Measurements from ENCODE around the gene KIAA2012.

The KIAA2012 gene

GRCh38 chr2:202124286-202124685 is 51.2 kb downstream of the KIAA2012 start:
- no peak for TF ChIP-seq EZH2phosphoT487 (IDR thresholded peaks at IDR 0.05; ENCODE audit: borderline replicate concordance, low read length)
- TF ChIP-seq, protein P1, sequence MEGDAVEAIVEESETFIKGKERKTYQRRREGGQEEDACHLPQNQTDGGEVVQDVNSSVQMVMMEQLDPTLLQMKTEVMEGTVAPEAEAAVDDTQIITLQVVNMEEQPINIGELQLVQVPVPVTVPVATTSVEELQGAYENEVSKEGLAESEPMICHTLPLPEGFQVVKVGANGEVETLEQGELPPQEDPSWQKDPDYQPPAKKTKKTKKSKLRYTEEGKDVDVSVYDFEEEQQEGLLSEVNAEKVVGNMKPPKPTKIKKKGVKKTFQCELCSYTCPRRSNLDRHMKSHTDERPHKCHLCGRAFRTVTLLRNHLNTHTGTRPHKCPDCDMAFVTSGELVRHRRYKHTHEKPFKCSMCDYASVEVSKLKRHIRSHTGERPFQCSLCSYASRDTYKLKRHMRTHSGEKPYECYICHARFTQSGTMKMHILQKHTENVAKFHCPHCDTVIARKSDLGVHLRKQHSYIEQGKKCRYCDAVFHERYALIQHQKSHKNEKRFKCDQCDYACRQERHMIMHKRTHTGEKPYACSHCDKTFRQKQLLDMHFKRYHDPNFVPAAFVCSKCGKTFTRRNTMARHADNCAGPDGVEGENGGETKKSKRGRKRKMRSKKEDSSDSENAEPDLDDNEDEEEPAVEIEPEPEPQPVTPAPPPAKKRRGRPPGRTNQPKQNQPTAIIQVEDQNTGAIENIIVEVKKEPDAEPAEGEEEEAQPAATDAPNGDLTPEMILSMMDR (IDR thresholded peaks at IDR 0.05; ENCODE audit: low read depth, low read length, poor library complexity, severe bottlenecking), result no peak
- H3K27ac ChIP-seq (ENCODE audit: low read depth, low read length), result no peak overlapping the region
- no peaks in the 10 kb centered on the region for H3F3A ChIP-seq (ENCODE audit: control insufficient read depth, insufficient read depth)
- H3K79me2 ChIP-seq (ENCODE audit: control insufficient read depth, low read length), result no peaks in the 10 kb centered on the region
- H3K36me3 ChIP-seq (ENCODE audit: control insufficient read depth, low read length), result no peaks in the 10 kb centered on the region
- H3K4me2 ChIP-seq (ENCODE audit: low read length), result no peak overlapping the region
- no peaks in the 10 kb centered on the region for H3K27me3 ChIP-seq (ENCODE audit: control insufficient read depth, low read length)
- H3K4me1 ChIP-seq (ENCODE audit: control insufficient read depth, low read length), result no peaks in the 10 kb centered on the region
- H3K9me3 ChIP-seq (ENCODE audit: control insufficient read depth, insufficient read depth, low read length), result no peaks in the 10 kb centered on the region
- no peaks in the 10 kb centered on the region for H4K20me1 ChIP-seq (ENCODE audit: control insufficient read depth, insufficient read depth, low read depth, low read length)
- H3K9me2 ChIP-seq (replicated peaks; ENCODE audit: control insufficient read depth, low read length), result no peaks in the 10 kb centered on the region
- no peak overlapping the region for H3K4me3 ChIP-seq (ENCODE audit: low read length)

DNA sequence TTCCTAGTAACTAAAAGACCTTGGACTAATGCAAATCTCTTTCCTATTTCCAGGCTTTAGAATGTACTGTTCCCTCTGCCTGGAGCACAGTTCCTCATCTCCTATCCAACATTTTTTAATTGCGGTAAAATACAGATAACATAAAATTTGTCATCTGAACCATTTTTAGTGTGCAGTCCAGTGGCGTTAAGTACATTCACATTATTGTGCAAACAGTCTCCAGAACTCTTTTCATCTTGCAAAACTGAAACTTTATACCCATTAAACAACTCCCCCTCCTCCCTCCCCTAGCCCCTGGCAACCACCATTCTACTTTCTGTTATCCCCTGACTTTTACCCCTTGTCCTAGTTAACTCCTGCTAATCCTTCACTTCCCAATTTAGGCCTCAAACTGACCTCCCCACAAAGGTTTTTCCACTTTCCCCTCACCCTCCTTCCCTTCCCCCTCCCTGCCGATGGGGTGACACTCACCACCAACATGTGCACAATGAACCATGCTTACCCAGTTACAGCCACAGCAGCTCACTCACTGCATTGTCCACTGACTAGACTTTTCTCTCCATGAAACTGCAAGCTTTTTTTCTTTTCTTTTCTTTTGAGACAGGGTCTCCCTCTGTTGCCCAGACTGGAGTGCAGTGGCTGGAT is 54.8 kb downstream of the KIAA2012 start:
- Histone ChIP-seq H3K4me2 (ENCODE audit: low read length) (no peak overlapping the region), H3F3A (ENCODE audit: control insufficient read depth, insufficient read depth) (no peaks in the 10 kb centered on the region)

DNA sequence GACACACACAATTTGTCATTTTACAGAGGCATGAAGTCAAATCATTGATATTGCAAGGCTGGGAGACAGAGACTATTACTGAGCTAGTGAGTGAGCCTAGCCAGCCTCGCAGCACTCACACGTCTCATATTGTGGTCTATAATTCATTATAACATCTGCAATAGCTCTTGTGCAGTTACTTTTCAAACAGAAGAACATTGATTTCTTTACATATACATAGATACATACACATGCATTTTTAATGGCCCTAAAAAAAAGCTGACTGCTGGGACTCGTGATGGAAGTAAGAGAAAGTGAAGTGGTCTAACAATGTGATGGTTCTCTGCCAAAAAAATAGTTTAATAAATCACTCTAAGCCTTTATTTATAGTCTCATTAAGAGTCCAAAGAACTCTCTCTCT is 56.8 kb downstream of the KIAA2012 start:
- Histone ChIP-seq H3K9me2 (replicated peaks; ENCODE audit: control insufficient read depth, low read length) (no peaks in the 10 kb centered on the region), H3K4me3 (ENCODE audit: low read length) (no peak overlapping the region), H3F3A (ENCODE audit: control insufficient read depth, insufficient read depth) (no peaks in the 10 kb centered on the region), H3K4me1 (ENCODE audit: control insufficient read depth, low read length) (no peaks in the 10 kb centered on the region), H3K9me3 (ENCODE audit: control insufficient read depth, insufficient read depth, low read length) (no peaks in the 10 kb centered on the region), H3K27ac (ENCODE audit: low read depth, low read length) (no peak overlapping the region), H3K79me2 (ENCODE audit: control insufficient read depth, low read length) (no peaks in the 10 kb centered on the region), H4K20me1 (ENCODE audit: control insufficient read depth, insufficient read depth, low read depth, low read length) (no peaks in the 10 kb centered on the region), H3K36me3 (ENCODE audit: control insufficient read depth, low read length) (no peaks in the 10 kb centered on the region), H3K27me3 (ENCODE audit: control insufficient read depth, low read length) (no peaks in the 10 kb centered on the region), H3K4me2 (ENCODE audit: low read length) (no peak overlapping the region)
- TF ChIP-seq, protein P1 (IDR thresholded peaks at IDR 0.05; ENCODE audit: low read depth, low read length, poor library complexity, severe bottlenecking), result no peak
- no peak for TF ChIP-seq EZH2phosphoT487 (IDR thresholded peaks at IDR 0.05; ENCODE audit: borderline replicate concordance, low read length)

More for the DNA sequence above, 54.8 kb downstream of the KIAA2012 start:
- TF ChIP-seq, protein P1 (IDR thresholded peaks at IDR 0.05; ENCODE audit: low read depth, low read length, poor library complexity, severe bottlenecking), result no peak
- no peak for TF ChIP-seq EZH2phosphoT487 (IDR thresholded peaks at IDR 0.05; ENCODE audit: borderline replicate concordance, low read length)
- H4K20me1 ChIP-seq (ENCODE audit: control insufficient read depth, insufficient read depth, low read depth, low read length), result no peaks in the 10 kb centered on the region
- H3K36me3 ChIP-seq (ENCODE audit: control insufficient read depth, low read length), result no peaks in the 10 kb centered on the region
- no peak overlapping the region for H3K27ac ChIP-seq (ENCODE audit: low read depth, low read length)
- no peak overlapping the region for H3K4me3 ChIP-seq (ENCODE audit: low read length)
- H3K79me2 ChIP-seq (ENCODE audit: control insufficient read depth, low read length), result no peaks in the 10 kb centered on the region
- no peaks in the 10 kb centered on the region for H3K9me3 ChIP-seq (ENCODE audit: control insufficient read depth, insufficient read depth, low read length)
- H3K27me3 ChIP-seq (ENCODE audit: control insufficient read depth, low read length), result no peaks in the 10 kb centered on the region
- no peaks in the 10 kb centered on the region for H3K4me1 ChIP-seq (ENCODE audit: control insufficient read depth, low read length)
- H3K9me2 ChIP-seq (replicated peaks; ENCODE audit: control insufficient read depth, low read length), result no peaks in the 10 kb centered on the region
